HepG2 (cell line): ENCODE data around the gene RFX2. TPM values are rescaled to one million over a fixed set of nuclear protein-coding genes. Genes with fewer than 3 reads are reported as not detected.

ENCODE experiments used
- ATAC-seq: fragments of 200-7000 bp; cut with Tn5 transposase; 3 replicates; pipeline ENCODE4 v1.9.1; 2020; ENCODE audit warnings: mild to moderate bottlenecking, moderate library complexity
- BruUV-seq: library from RNA; stranded (reverse); fragments of 400-500 nt; replicated peaks from 2 replicates; lab custom pipeline; 2021; lab: Mats Ljungman, UMichigan
- CTCF ChIA-PET: fragments of 300-600 bp; formaldehyde crosslinking; extraction: SDS; loops from one replicate; lab custom pipeline; 2021; ENCODE audit warnings: low total read pairs, inconsistent platforms, low intra/inter-chr PET ratio; lab: Yijun Ruan, JAX
- POLR2A ChIA-PET: fragments of 350-600 bp; sonication (Branson Sonifier 250); formaldehyde crosslinking; loops from one replicate; lab custom pipeline; 2020; ENCODE audit warnings: antibody characterized with exemption, inconsistent platforms; lab: Yijun Ruan, JAX
- DNase-seq: peaks from one replicate; pipeline ENCODE4 v3.0.0-alpha.2; 2015; ENCODE audit warnings: low spot score
- FAIRE-seq: peaks from 3 replicates; lab custom pipeline; 2011; peaks lifted over from hg19 to GRCh38; lab: Jason Lieb, UNC
- H2AFZ ChIP-seq: one replicate; pipeline ENCODE4 v1.6.1; 2011; ENCODE audit warnings: low read length, inconsistent platforms
- H3K27ac ChIP-seq: fragments of 300-600 bp; 3 replicates; pipeline ENCODE4 v1.8.0; 2011; ENCODE audit warnings: mixed run types, mild to moderate bottlenecking, mixed read lengths, low read length, inconsistent platforms; ENCODE audit not compliant: insufficient read depth; ENCODE audit errors: extremely low read length
- H3K27me3 ChIP-seq, 2 experiments: fragments of 200-600 bp in 1 of 2; 2 replicates in 1 of 2; 3 replicates in 1 of 2; pipeline versions ENCODE4 v1.6.0 to v1.8.0; 2011; ENCODE audit warnings: low read length in 2 of 2, mild to moderate bottlenecking in 2 of 2, moderate library complexity in 2 of 2, inconsistent platforms in 1 of 2; ENCODE audit not compliant: insufficient read depth in 2 of 2, control insufficient read depth in 1 of 2
- H3K36me3 ChIP-seq, 2 experiments: fragments of 200-600 bp in 1 of 2; replicated peaks in 1 of 2; 2 replicates in 1 of 2; 3 replicates in 1 of 2; pipeline versions ENCODE4 v1.5.1 to v1.8.0; 2011; ENCODE audit warnings: low read length in 2 of 2, inconsistent platforms in 1 of 2; ENCODE audit not compliant: insufficient read depth in 2 of 2, control insufficient read depth in 1 of 2
- H3K4me1 ChIP-seq: 2 replicates; pipeline ENCODE4 v1.5.1; 2012; ENCODE audit warnings: low read length, inconsistent platforms; ENCODE audit not compliant: insufficient read depth
- H3K4me2 ChIP-seq: 2 replicates; pipeline ENCODE4 v1.6.0; 2011; ENCODE audit warnings: low read depth, low read length, inconsistent platforms
- H3K4me3 ChIP-seq, 3 experiments: fragments of 200-600 bp in 1 of 3; sonication (generic), shearing (Covaris generic) in 1 of 3; replicated peaks in 1 of 3; 2 replicates each; pipeline ENCODE4 v1.5.1; 2011 to 2016; ENCODE audit warnings: low read length in 3 of 3, inconsistent platforms in 2 of 3, low read depth in 2 of 3, mild to moderate bottlenecking in 2 of 3, control low read depth in 1 of 3, mixed read lengths in 1 of 3; ENCODE audit not compliant: insufficient read depth in 1 of 3
- H3K79me2 ChIP-seq: one replicate; pipeline ENCODE4 v1.6.1; 2011; ENCODE audit warnings: low read length, inconsistent platforms; ENCODE audit not compliant: insufficient read depth
- H3K9ac ChIP-seq: 2 replicates; pipeline ENCODE4 v1.6.0; 2011; ENCODE audit warnings: mild to moderate bottlenecking, low read depth, low read length, inconsistent platforms; ENCODE audit not compliant: insufficient read depth
- H3K9me3 ChIP-seq: 2 replicates; pipeline ENCODE4 v1.5.1; 2012; ENCODE audit warnings: mild to moderate bottlenecking, low read length
- H4K20me1 ChIP-seq: 2 replicates; pipeline ENCODE4 v1.6.0; 2011; ENCODE audit warnings: inconsistent platforms, mild to moderate bottlenecking, low read length, moderate library complexity; ENCODE audit not compliant: insufficient read depth
- ATF2 ChIP-seq: sonication (generic); formaldehyde crosslinking; IDR thresholded peaks from 2 replicates; pipeline ENCODE4 v1.4.0; 2020; ENCODE audit warnings: missing genetic modification reagents
- CENPT ChIP-seq: sonication (generic); formaldehyde crosslinking; IDR thresholded peaks from 2 replicates; pipeline ENCODE4 v1.8.0; 2022; ENCODE audit warnings: low read depth, mild to moderate bottlenecking, moderate library complexity, missing genetic modification reagents
- DNMT3B ChIP-seq: conservative IDR thresholded peaks from 2 replicates; pipeline ENCODE4 v1.6.1; 2016; ENCODE audit warnings: missing biosample characterization, control low read depth
- HNRNPK ChIP-seq: fragments of 200-400 bp; formaldehyde crosslinking; IDR thresholded peaks from 2 replicates; pipeline ENCODE4 v1.6.1; 2018; ENCODE audit warnings: low read length, low read depth, moderate library complexity, mild to moderate bottlenecking; ENCODE audit not compliant: poor library complexity, severe bottlenecking
- HNRNPUL1 ChIP-seq: fragments of 200-400 bp; formaldehyde crosslinking; IDR thresholded peaks from 2 replicates; pipeline ENCODE4 v1.6.1; 2017; ENCODE audit warnings: low read depth, mild to moderate bottlenecking, low read length, moderate library complexity
- NFIB ChIP-seq: sonication (generic); formaldehyde crosslinking; IDR thresholded peaks from 2 replicates; pipeline ENCODE4 v1.9.0; 2021; ENCODE audit warnings: missing genetic modification reagents, mild to moderate bottlenecking, borderline replicate concordance
- NFKB2 ChIP-seq: sonication (generic); formaldehyde crosslinking; IDR thresholded peaks from 2 replicates; pipeline ENCODE4 v1.4.0; 2020; ENCODE audit warnings: missing genetic modification reagents, borderline replicate concordance
- NR2F6 ChIP-seq, 2 experiments: IDR thresholded peaks; 2 replicates each; pipeline ENCODE4 v1.6.1; 2016; ENCODE audit warnings: antibody characterized with exemption in 1 of 2, mild to moderate bottlenecking in 1 of 2
- PCBP1 ChIP-seq: fragments of 200-400 bp; formaldehyde crosslinking; IDR thresholded peaks from 2 replicates; pipeline ENCODE4 v1.6.1; 2017; ENCODE audit warnings: mild to moderate bottlenecking, low read depth, low read length, borderline replicate concordance
- PCBP2 ChIP-seq: fragments of 200-400 bp; formaldehyde crosslinking; optimal IDR thresholded peaks from 2 replicates; pipeline ENCODE3; 2018; ENCODE audit warnings: low read length, low read depth; ENCODE audit not compliant: poor library complexity, severe bottlenecking
- PHF20 ChIP-seq: sonication (generic); formaldehyde crosslinking; IDR thresholded peaks from 2 replicates; pipeline ENCODE4 v1.5.0; 2020; ENCODE audit warnings: mild to moderate bottlenecking, missing genetic modification reagents
- SRY ChIP-seq: sonication (generic); formaldehyde crosslinking; IDR thresholded peaks from 2 replicates; pipeline ENCODE4 v1.8.0; 2022; ENCODE audit warnings: mild to moderate bottlenecking, missing genetic modification reagents
- THRA ChIP-seq: sonication (generic); formaldehyde crosslinking; IDR thresholded peaks from 2 replicates; pipeline ENCODE4 v1.4.0; 2020; ENCODE audit warnings: missing genetic modification reagents, borderline replicate concordance
- ZBTB49 ChIP-seq: sonication (generic); formaldehyde crosslinking; IDR thresholded peaks from 2 replicates; pipeline ENCODE4 v1.4.0; 2020; ENCODE audit warnings: missing genetic modification reagents, borderline replicate concordance
- ZFAT ChIP-seq: sonication (generic); formaldehyde crosslinking; conservative IDR thresholded peaks from 2 replicates; pipeline ENCODE4 v1.8.1; 2023; ENCODE audit warnings: missing genetic modification reagents, inconsistent platforms
- ZNF724P ChIP-seq: sonication (generic); formaldehyde crosslinking; IDR thresholded peaks from 2 replicates; pipeline ENCODE4 v1.8.0; 2022; ENCODE audit warnings: missing genetic modification reagents, borderline replicate concordance
- WGBS: methylation state at CpG from one replicate; pipeline ENCODE4 v1.1.6; 2017; ENCODE audit warnings: low lambda C conversion rate; 5-methylcytosine and 5-hydroxymethylcytosine counted together
- in situ Hi-C: cut with HindIII; loops from 2 replicates; pipeline ENCODE4 v1.10.0; 2017; ENCODE audit warnings: low pct_unique_long_range_greater_than_20kb; ENCODE audit not compliant: extremely low pct_ligation_motif_present
- intact Hi-C: fragments of 100-400 bp; cut with micrococcal nuclease; formaldehyde crosslinking; loops from one replicate; pipeline ENCODE4 v1.10.0; 2022; ENCODE audit not compliant: unreplicated experiment
- polyA plus RNA-seq, 8 experiments: library from polyadenylated mRNA; depleted of rRNA in 3 of 8; stranded (reverse) in 7 of 8; unstranded in 1 of 8; fragments of >200 nt; fragmentation: Illumina TruSeq in 4 of 8; extraction: Trizol in 4 of 8; gene quantifications; 2 replicates each; pipeline versions ENCODE4 v1.2.1 to v1.2.3, GENCODE V29; 2011 to 2016; ENCODE audit warnings: low read depth in 4 of 8, missing spikeins in 1 of 8, mixed read lengths in 1 of 8; ENCODE audit not compliant: insufficient read depth in 1 of 8
- total RNA-seq, 5 experiments: library from RNA; depleted of rRNA; stranded (reverse); fragments of >200 nt; fragmentation: Illumina TruSeq; extraction: Trizol; gene quantifications; 2 replicates each; pipeline ENCODE4 v1.2.3, GENCODE V29; 2016; ENCODE audit warnings: low read depth in 1 of 5

The RFX2 gene
- total and polyA plus RNA-seq, 2 of the 13 experiments (the other 11 are each of a cell fraction or from before 2014, with no cell fraction given): 2.8 to 3.3 TPM

GRCh38 chr19:6138511-6138910 is 28.2 kb upstream of the RFX2 start:
- CTCF ChIA-PET: no interaction called here
- H3K9me3 ChIP-seq: no peaks in the 10 kb centered on the region

GRCh38 chr19:6138066-6138465 is 27.8 kb upstream of the RFX2 start:
- WGBS: 34% methylated on average over 7 of the region's 7 CpGs
- CTCF ChIA-PET: no interaction called here
- no TSS peak for BruUV-seq

More at GRCh38 chr19:6138511-6138910, 28.2 kb upstream of the RFX2 start:
- H3K27me3 ChIP-seq: no peaks in the 10 kb centered on the region
- DNase-seq (no peak), ATAC-seq (no peak), FAIRE-seq (no peak)
- no peak overlapping the region for H3K4me3 ChIP-seq
- BruUV-seq: no TSS peak
- no peak overlapping the region for H3K27ac ChIP-seq
- intact Hi-C loops: no loop called here
- TF ChIP-seq PCBP1 (0 out of 2 replicates have a peak, but pooled peaks have one; percentile 22), ZNF724P (CRISPR knock-in tag) (no peak), CENPT (no peak), PCBP2 (peak; percentile 66), HNRNPK (peak; percentile 39)
- H4K20me1 ChIP-seq: no peaks in the 10 kb centered on the region
- H3K9ac ChIP-seq: no peak overlapping the region
- no peak overlapping the region for H3K4me2 ChIP-seq
- 32% methylated on average over 2 of the region's 2 CpGs for WGBS
- no peaks in the 10 kb centered on the region for H3K79me2 ChIP-seq
- no peaks in the 10 kb centered on the region for H3K4me1 ChIP-seq
- no peak overlapping the region for H2AFZ ChIP-seq
- POLR2A ChIA-PET: no interaction called here
- in situ Hi-C loops: no loop called here
- H3K36me3 ChIP-seq: no peaks in the 10 kb centered on the region

More at GRCh38 chr19:6138066-6138465, 27.8 kb upstream of the RFX2 start:
- Histone ChIP-seq H3K9ac (no peak overlapping the region), H4K20me1 (no peaks in the 10 kb centered on the region), H3K27me3 (no peaks in the 10 kb centered on the region), H3K4me1 (no peaks in the 10 kb centered on the region), H3K36me3 (no peaks in the 10 kb centered on the region), H3K9me3 (no peaks in the 10 kb centered on the region), H3K4me3 (no peak overlapping the region), H3K4me2 (no peak overlapping the region), H3K79me2 (no peaks in the 10 kb centered on the region), H2AFZ (no peak overlapping the region), H3K27ac (no peak overlapping the region)
- intact Hi-C loops (no loop called here), in situ Hi-C loops (no loop called here)
- TF ChIP-seq HNRNPUL1: no peak
- TF ChIP-seq CENPT: no peak
- TF ChIP-seq ZFAT (CRISPR knock-in tag): no peak
- no peak for TF ChIP-seq NR2F6 (IDR thresholded peaks at IDR 0.05)
- no peak for TF ChIP-seq NR2F6 (CRISPR knock-in tag; IDR thresholded peaks at IDR 0.05)
- no peak for TF ChIP-seq NFIB (CRISPR knock-in tag)
- no peak for TF ChIP-seq ZBTB49 (CRISPR knock-in tag)
- TF ChIP-seq NFKB2 (CRISPR knock-in tag): no peak
- TF ChIP-seq THRA (CRISPR knock-in tag): no peak
- no peak for TF ChIP-seq ATF2
- no peak for TF ChIP-seq SRY (CRISPR knock-in tag)
- TF ChIP-seq DNMT3B (CRISPR knock-in tag): no peak
- TF ChIP-seq PHF20: no peak
- FAIRE-seq (no peak), ATAC-seq (no peak), DNase-seq (no peak)
- POLR2A ChIA-PET: no interaction called here
